ENCODE data around the gene SFSWAP. TPM values are rescaled to one million over a fixed set of nuclear protein-coding genes. Genes with fewer than 3 reads are reported as not detected.
"Not testable (repeated sequence)": the region's sequence is repeated elsewhere in the genome, so short reads cannot be mapped to it uniquely, and the experiment has no call there.

The SFSWAP gene
- total RNA-seq (100 to 1,000 TPM; 108 TPM), polyA plus RNA-seq (10 to 100 TPM; 14.8 to 23.3 (median 17.8) TPM), total RNA-seq (135 to 188 (median 141) reads per million in 6 experiments)

DNA sequence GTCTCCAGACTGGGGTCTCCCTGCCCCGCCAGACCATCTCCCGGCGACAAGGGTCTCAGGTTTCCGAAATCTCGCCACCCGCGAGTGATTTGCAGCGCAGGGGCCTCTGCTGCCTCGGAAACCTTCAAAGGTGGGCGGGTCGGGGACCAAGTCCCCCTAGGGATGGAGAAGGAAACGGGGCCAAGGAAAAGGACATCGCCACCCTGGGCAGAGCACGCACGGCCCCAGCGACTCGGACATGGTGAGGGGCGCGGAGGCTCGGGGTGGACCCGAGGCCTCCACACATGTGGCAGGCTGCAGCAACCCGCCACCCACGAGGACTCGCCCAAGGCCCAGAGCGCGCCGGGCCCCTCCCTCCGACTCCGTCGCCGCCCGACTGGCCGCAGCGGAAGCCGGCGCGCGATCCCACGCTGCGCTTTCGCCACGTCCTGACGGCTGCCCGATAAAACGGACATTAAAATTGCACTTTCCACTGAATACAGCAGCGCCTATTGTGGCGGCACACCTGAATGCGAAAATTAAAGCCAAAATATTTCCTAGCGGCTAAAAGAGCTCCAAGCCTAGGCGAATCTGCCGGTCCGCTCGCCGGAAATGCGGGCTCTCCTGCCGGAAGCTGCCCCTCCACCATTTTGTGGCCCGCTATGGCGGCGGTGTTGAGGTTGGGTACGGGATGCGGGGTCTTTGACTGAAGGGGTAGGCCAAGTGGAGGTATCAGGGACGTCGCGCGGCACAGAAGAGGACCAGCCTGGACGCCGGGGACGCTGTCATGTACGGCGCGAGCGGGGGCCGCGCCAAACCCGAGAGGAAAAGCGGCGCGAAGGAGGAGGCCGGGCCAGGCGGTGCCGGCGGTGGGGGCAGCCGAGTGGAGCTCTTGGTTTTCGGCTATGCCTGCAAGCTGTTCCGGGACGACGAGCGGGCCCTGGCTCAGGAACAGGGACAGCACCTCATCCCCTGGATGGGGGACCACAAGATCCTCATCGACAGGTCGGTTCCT is at the start of gene SFSWAP:
TSS of gene SFSWAP (plus strand) at position 627 of the 994 bp plus-strand sequence. CDS start at position 767, 140 bp downstream.
- DNase-seq = peak; percentile 55 to 89 (median 70)
- Mint-ChIP-seq H3K27me3 (no peaks in the 10 kb centered on the region), H3K4me1 (peaks cover 11 to 35% (median 25%) of the 10 kb centered on the region in 4 donors), H3K27ac (peak within 1 kb of the TSS; percentile 95 to 99 (median 97)), H3K9me3 (peaks cover 0 to 3% (median 0%) of the 10 kb centered on the region in 9 donors), H3K36me3 (peaks cover 0 to 23% (median 9%) of the 10 kb centered on the region in 3 donors), H3K4me3 (peak within 1 kb of the TSS; percentile 91 to 99 (median 96))
- POLR2A ChIA-PET = interaction anchor here (0.6 to 1.5 kb wide), 7 partner anchors 9 to 238 kb away, joined by 3 to 8 read pairs (median 4); partner anchors contain the start of gene EP400
- ATAC-seq = peak; percentile 86 to 92

GRCh38 chr12:131661170-131661985 is 49.5 kb upstream of the SFSWAP start:
- Mint-ChIP-seq H3K9me3 (peaks cover 0 to 10% (median 0%) of the 10 kb centered on the region in 9 donors), H3K27me3 (peaks cover 3 to 16% (median 8%) of the 10 kb centered on the region in 5 donors), H3K4me1 (peaks cover 4 to 10% (median 6%) of the 10 kb centered on the region in 4 donors), H3K4me3 (peak overlapping the region in 1 of 10 donors; percentile 19)
- H3K27ac Mint-ChIP-seq, H3K36me3 Mint-ChIP-seq, POLR2A ChIA-PET: not testable (repeated sequence)
- peak; percentile 49 to 74 for ATAC-seq
- DNase-seq = peak in 3 of 10 donors; percentile 12 to 21 (median 14)

DNA sequence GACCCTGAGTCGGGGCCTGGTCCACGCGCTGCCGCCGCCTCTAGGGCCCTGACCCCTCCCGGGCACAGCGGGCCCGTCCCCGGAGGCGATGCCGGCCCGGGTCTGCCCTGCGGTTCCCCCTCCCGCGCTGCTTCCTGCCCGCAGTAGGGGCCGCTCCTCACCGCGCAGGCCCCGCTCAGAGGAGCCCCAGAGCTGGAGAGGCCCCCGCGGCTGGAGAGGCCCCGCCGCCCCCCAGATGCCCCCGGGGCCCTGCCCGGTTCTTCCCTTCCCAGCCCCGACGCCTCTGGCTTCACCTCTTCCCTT is 49.0 kb upstream of the SFSWAP start:
- H3K36me3 Mint-ChIP-seq, H3K27ac Mint-ChIP-seq, POLR2A ChIA-PET, H3K9me3 Mint-ChIP-seq, DNase-seq: not testable (repeated sequence)
- Mint-ChIP-seq H3K4me3 (peak overlapping the region in 9 of 10 donors; percentile 52 to 80 (median 73)), H3K27me3 (peaks cover 3 to 12% (median 8%) of the 10 kb centered on the region in 5 donors), H3K4me1 (peaks cover 5 to 10% (median 5%) of the 10 kb centered on the region in 4 donors)
- peak; percentile 64 to 79 for ATAC-seq

- peak overlapping the region; percentile 52 to 80 (median 70) for H3K4me3 Mint-ChIP-seq
- ATAC-seq, H3K9me3 Mint-ChIP-seq, H3K27ac Mint-ChIP-seq, POLR2A ChIA-PET, DNase-seq, H3K36me3 Mint-ChIP-seq: not testable (repeated sequence)
- H3K27me3 Mint-ChIP-seq = peaks cover 3 to 11% (median 8%) of the 10 kb centered on the region in 5 donors
- peaks cover 4 to 10% (median 8%) of the 10 kb centered on the region in 4 donors for H3K4me1 Mint-ChIP-seq
Measured at GRCh38 chr12:131662346-131662745, 48.5 kb upstream of the SFSWAP start.

DNA sequence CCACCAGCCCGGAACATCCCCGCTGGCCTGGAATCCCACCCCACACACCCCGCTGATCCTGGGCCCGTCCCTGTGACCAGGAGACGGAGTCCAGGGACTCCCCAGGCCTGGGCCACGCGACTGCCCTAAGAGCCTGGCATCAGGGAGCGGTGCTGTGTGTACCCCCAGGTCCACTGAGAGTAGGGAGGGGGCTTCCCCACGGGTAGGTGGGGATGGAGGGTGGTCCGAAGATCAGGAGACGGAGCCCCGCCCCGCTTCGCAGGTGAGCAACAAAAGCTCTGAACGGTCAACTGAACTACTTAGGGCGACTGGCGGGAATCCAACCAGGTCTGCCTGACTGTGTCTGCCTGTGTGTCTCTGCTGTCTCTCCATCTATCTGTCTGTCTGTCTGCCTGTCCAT is 45.2 kb upstream of the SFSWAP start:
- H3K36me3 Mint-ChIP-seq, POLR2A ChIA-PET, H3K4me1 Mint-ChIP-seq, H3K4me3 Mint-ChIP-seq, H3K27ac Mint-ChIP-seq, ATAC-seq, H3K9me3 Mint-ChIP-seq: not testable (repeated sequence)
- peaks cover 1 to 13% (median 6%) of the 10 kb centered on the region in 5 donors for H3K27me3 Mint-ChIP-seq
- peak in 1 of 10 donors; percentile 7 for DNase-seq

- peak in 1 of 10 donors; percentile 10 for DNase-seq
- H3K36me3 Mint-ChIP-seq, POLR2A ChIA-PET, H3K9me3 Mint-ChIP-seq, H3K4me1 Mint-ChIP-seq, H3K4me3 Mint-ChIP-seq, ATAC-seq: not testable (repeated sequence)
- Mint-ChIP-seq H3K27ac (peak overlapping the region in 1 of 10 donors; percentile 87), H3K27me3 (peaks cover 1 to 13% (median 7%) of the 10 kb centered on the region in 5 donors)
Measured at GRCh38 chr12:131666486-131666885, 44.4 kb upstream of the SFSWAP start.

GRCh38 chr12:131666978-131667601 is 43.8 kb upstream of the SFSWAP start:
- Mint-ChIP-seq H3K27ac (peak overlapping the region in 7 of 10 donors; percentile 24 to 87 (median 77)), H3K27me3 (peaks cover 1 to 13% (median 7%) of the 10 kb centered on the region in 5 donors)
- H3K4me1 Mint-ChIP-seq, H3K4me3 Mint-ChIP-seq, POLR2A ChIA-PET, H3K36me3 Mint-ChIP-seq, H3K9me3 Mint-ChIP-seq: not testable (repeated sequence)
- DNase-seq (peak in 2 of 10 donors; percentile 16 to 17), ATAC-seq (peak; percentile 30 to 46)

GRCh38 chr12:131671276-131671675 is 39.6 kb upstream of the SFSWAP start:
- ATAC-seq (no peak), DNase-seq (peak in 1 of 10 donors; percentile 5)
- POLR2A ChIA-PET = no interaction called here
- Mint-ChIP-seq H3K27me3 (peaks cover 3 to 9% (median 8%) of the 10 kb centered on the region in 5 donors), H3K4me3 (no peak overlapping the region), H3K9me3 (peaks cover 0 to 7% (median 1%) of the 10 kb centered on the region in 9 donors), H3K27ac (peak overlapping the region in 1 of 10 donors; percentile 70), H3K4me1 (peaks cover 0 to 5% (median 0%) of the 10 kb centered on the region in 4 donors), H3K36me3 (peaks cover 0 to 5% (median 3%) of the 10 kb centered on the region in 3 donors)

DNA sequence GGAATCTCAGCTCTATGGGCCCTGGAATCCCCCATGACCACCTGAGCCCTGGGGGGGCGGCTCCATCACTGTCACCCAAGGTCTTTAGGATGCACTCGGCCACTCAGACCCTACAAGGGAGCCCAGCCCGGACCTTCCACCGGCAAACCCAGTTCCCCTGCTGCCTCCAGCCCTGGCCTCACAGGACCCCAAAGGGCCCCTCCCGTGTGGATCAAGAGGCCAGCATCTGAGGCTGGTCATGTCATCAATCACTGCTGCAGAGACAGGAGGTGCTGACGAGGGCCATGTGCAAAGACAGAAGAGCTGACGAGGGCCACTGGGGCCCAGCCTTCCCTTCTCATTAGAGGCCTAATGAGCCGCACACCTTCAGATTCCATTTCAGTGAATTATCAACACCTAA is 39.0 kb upstream of the SFSWAP start:
- DNase-seq (peak in 1 of 10 donors; percentile 15), ATAC-seq (no peak)
- POLR2A ChIA-PET = no interaction called here
- H3K36me3 Mint-ChIP-seq = peaks cover 0 to 5% (median 3%) of the 10 kb centered on the region in 3 donors
- H3K27ac Mint-ChIP-seq = no peak overlapping the region
- peaks cover 0 to 5% (median 0%) of the 10 kb centered on the region in 4 donors for H3K4me1 Mint-ChIP-seq
- peaks cover 0 to 7% (median 1%) of the 10 kb centered on the region in 9 donors for H3K9me3 Mint-ChIP-seq
- H3K4me3 Mint-ChIP-seq = no peak overlapping the region
- H3K27me3 Mint-ChIP-seq = peaks cover 3 to 8% (median 7%) of the 10 kb centered on the region in 5 donors

DNA sequence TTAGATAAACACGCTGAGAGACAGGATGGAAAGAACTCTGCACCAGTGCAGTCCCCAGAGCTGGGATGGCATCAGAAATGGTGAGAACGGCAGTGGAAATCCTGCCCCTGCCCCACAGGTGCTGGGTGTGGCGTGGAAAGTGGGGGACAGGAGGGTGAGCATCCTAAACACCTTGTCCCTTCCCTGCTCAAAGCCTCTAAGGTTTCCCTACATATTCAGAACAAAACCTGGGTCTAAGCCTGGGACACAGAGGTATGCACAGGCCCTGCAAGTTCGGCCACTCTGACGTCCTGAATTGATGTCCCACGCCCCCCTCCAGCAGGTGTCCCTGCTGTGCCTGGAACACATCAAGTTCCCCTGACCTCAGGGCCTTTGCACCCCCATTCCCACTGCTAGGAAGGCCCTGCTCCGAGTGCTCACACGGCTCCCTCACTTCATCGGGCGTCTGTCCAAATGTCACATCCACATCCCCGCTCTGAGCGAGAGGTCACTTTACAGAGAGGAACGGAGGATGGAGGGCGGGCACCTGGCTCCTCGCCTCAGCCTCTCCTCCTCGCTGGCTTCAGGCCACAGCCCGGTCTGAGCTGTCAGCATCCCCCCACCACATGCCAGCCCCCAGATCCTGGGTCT is 38.5 kb upstream of the SFSWAP start:
- peaks cover 0 to 7% (median 1%) of the 10 kb centered on the region in 9 donors for H3K9me3 Mint-ChIP-seq
- H3K4me1 Mint-ChIP-seq = no peaks in the 10 kb centered on the region
- H3K4me3 Mint-ChIP-seq = no peak overlapping the region
- DNase-seq (peak in 1 of 10 donors; percentile 11), ATAC-seq (no peak)
- peaks cover 0 to 5% (median 3%) of the 10 kb centered on the region in 3 donors for H3K36me3 Mint-ChIP-seq
- POLR2A ChIA-PET = no interaction called here
- no peak overlapping the region for H3K27ac Mint-ChIP-seq
- H3K27me3 Mint-ChIP-seq = peaks cover 3 to 8% (median 7%) of the 10 kb centered on the region in 5 donors

DNA sequence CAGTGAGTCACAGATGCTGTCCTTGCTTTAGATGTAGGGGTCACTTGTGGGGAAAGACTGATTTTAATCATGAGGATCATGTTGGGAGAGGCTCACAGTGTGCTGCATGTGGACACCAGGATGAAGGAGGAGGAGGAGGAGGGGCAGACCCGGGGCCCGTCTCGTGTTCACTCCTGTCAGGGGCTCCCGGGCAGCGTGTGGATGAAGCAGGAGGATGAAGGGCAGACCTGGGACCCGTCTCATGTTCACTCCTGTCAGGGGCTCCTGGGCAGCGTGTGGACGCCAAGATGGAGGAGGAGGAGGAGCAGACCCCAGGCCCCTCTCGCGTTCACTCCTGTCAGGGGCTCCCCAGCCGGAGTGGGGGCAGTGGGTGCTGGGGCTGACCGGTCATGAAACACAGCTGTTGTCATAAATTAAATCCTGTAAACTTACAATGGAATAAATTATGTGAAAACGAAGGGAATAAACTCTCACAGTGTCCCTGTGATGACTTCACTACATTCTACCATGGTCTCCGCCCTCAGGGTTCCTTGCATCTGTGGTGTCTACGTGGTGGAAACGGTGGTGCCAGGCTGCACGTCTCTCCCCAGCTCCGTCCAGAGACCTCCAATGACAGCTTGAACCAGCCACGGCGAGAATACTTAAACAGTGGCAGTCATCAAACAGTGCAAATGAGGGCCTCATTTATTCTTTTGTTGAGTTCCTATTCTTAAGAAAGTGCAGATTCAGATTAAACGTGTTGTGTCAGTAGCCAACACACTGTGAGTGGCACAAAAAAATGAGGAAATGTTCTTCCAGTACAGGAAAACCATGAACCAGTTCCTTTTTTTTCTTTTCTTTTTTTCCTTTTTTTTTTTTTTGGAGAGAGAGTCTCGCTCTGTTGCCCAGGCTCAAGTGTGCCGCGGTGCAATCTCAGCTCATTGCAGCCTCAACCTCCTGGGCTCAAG is 37.7 kb upstream of the SFSWAP start:
- H3K4me3 Mint-ChIP-seq = no peak overlapping the region
- no peaks in the 10 kb centered on the region for H3K4me1 Mint-ChIP-seq
- DNase-seq = peak in 1 of 10 donors; percentile 11
- peaks cover 0 to 5% (median 3%) of the 10 kb centered on the region in 3 donors for H3K36me3 Mint-ChIP-seq
- no peak for ATAC-seq
- H3K27me3 Mint-ChIP-seq = peaks cover 2 to 7% (median 7%) of the 10 kb centered on the region in 5 donors
- POLR2A ChIA-PET = no interaction called here
- peaks cover 0 to 7% (median 1%) of the 10 kb centered on the region in 9 donors for H3K9me3 Mint-ChIP-seq
- peak overlapping the region in 1 of 10 donors; percentile 17 for H3K27ac Mint-ChIP-seq
